Measurements from ENCODE around the gene EGFR. TPM values are rescaled to one million over a fixed set of nuclear protein-coding genes. Genes with fewer than 3 reads are reported as not detected.
A peak's percentile ranks its signal among the peaks of the same experiment; 100 is the strongest.

EGFR gene
- total RNA-seq, 2 donors from 2014 or later: 57.8 to 63.4 TPM

- TF ChIP-seq CTCF (IDR thresholded peaks at IDR 0.05): no peak
- Histone ChIP-seq H3K27me3 (no peaks in the 10 kb centered on the region), H3K9ac (ENCODE audit: low read depth in 2 of 2, low read length in 2 of 2) (peak overlapping the region in 1 of 2 donors; percentile 67), H3K4me3 (no peak overlapping the region), H3K9me3 (no peaks in the 10 kb centered on the region), H3K4me1 (peaks cover 13% of the 10 kb centered on the region), H3K36me3 (no peaks in the 10 kb centered on the region), H3K27ac (peak overlapping the region; percentile 77)
- intact Hi-C loops (cut with DNase I): loop anchor here (10.0 kb wide), 1 partner anchor 106 kb away; no protein-coding TSS in a partner anchor
- DNase-seq: no peak
Observed at GRCh38 chr7:55130395-55131141, 111.8 kb downstream of the EGFR start.

DNA sequence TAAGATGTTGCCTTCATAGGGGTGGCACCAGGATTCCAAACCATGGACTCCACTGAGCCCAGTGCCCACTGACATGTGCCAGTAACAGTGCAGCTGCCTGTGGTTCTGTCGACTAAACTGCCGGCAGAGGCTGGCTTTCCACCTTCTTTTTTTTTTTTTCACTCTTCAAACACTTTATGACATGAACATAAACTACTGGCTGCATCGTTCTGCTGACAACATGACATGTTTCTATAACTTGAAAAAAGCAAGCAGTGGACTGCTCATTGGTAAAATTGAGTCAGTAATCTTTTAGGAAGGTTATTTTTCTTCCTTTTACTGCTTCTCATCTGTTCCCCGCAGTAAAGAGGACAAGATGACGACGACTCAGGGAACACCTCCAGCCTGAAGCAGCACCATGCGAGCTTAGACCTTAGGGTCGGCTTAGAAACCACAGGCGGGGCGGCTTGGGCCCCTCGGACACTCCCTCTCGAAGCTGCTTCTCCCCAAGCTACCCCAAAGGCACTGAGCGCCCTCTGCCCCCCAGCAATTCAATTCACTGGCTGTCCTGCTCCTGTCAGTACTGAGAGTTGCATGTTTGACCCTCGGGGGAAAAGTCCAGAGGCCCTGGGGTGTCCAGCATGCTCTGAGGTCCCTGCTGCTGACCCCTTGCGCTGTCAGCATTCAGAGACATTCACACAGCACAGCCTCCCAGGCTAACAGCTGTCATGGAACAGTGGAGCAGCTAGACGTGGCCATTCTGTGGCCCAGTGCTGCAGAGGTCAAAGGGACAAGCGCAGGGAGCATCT lies 112.5 kb downstream of the EGFR start:
- Histone ChIP-seq H3K36me3 (no peaks in the 10 kb centered on the region), H3K27me3 (no peaks in the 10 kb centered on the region), H3K9me3 (no peaks in the 10 kb centered on the region), H3K4me1 (peaks cover 13% of the 10 kb centered on the region), H3K9ac (ENCODE audit: low read depth in 2 of 2, low read length in 2 of 2) (peak overlapping the region in 1 of 2 donors; percentile 67), H3K4me3 (no peak overlapping the region), H3K27ac (peak overlapping the region; percentile 77)
- no peak for TF ChIP-seq CTCF (IDR thresholded peaks at IDR 0.05)
- DNase-seq: no peak
- intact Hi-C loops (cut with DNase I): loop anchor here (10.0 kb wide), 1 partner anchor 107 kb away; no protein-coding TSS in a partner anchor

DNA sequence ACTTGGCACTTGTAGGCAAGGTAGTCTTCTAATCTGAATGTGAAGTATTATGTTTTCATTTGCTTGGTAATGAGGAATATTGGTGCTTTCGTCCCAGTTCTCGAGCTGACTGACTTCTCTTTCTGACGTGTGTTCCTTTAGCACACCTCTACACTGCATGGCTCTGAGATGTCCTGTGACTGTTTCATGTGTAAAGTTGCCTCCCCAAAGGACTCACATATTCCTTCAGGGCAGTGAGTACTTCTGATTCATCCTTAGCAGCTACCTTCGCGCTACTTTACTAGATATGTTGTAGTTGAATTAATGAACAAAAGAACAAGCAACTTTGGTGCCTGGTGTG lies 113.7 kb downstream of the EGFR start:
- Histone ChIP-seq H3K27ac (peak overlapping the region; percentile 53), H3K36me3 (no peaks in the 10 kb centered on the region), H3K4me1 (peaks cover 13% of the 10 kb centered on the region), H3K9me3 (no peaks in the 10 kb centered on the region), H3K27me3 (no peaks in the 10 kb centered on the region), H3K9ac (ENCODE audit: low read depth in 2 of 2, low read length in 2 of 2) (no peak overlapping the region), H3K4me3 (no peak overlapping the region)
- TF ChIP-seq CTCF (IDR thresholded peaks at IDR 0.05): no peak
- intact Hi-C loops (cut with DNase I): loop anchor here (10.0 kb wide), 1 partner anchor 108 kb away; no protein-coding TSS in a partner anchor
- no peak for DNase-seq

- no peaks in the 10 kb centered on the region for H3K27me3 ChIP-seq
- TF ChIP-seq CTCF (IDR thresholded peaks at IDR 0.05): no peak
- H3K27ac ChIP-seq: peak overlapping the region; percentile 53
- peaks cover 13% of the 10 kb centered on the region for H3K4me1 ChIP-seq
- no peak for DNase-seq
- H3K36me3 ChIP-seq: no peaks in the 10 kb centered on the region
- no peaks in the 10 kb centered on the region for H3K9me3 ChIP-seq
- intact Hi-C loops (cut with DNase I): loop anchor here (10.0 kb wide), 1 partner anchor 108 kb away; no protein-coding TSS in a partner anchor
- no peak overlapping the region for H3K9ac ChIP-seq (ENCODE audit: low read depth in 2 of 2, low read length in 2 of 2)
- H3K4me3 ChIP-seq: no peak overlapping the region
Observed at GRCh38 chr7:55132890-55133551, 114.2 kb downstream of the EGFR start.

DNA sequence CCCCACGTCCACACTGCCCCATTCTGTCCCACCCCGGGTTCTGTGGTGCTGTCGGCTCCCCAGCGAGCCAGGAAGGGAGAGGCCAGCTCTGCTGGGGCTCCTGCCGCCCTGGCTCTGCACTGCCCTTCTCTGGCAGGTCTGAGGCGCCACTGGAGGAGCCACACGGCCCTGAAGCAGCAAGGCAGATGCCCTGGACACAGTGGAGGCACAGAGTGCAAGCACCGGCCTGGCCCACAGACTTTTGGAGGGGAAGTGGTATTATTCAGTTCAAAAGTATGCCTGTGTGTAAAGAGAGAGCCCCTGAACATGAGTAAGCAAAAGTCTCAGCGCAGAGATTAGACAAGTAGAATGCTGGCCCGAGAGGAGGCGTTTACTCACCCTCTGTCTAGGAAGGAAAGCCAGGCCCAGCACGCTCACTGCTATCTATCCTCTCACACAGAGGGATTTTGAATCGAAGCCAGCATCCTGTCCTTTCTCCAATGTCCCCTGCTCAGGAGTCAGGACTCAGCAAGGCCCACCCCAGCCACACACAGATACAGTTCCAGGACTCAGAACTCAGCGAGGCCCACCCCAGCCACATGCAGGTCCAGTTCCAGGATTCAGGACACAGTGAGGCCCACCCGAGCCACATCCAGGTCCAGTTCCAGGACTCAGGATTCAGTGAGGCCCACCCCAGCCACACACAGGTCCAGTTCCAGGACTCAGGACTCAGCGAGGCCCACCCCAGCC lies 115.0 kb downstream of the EGFR start:
- no peak for TF ChIP-seq CTCF (IDR thresholded peaks at IDR 0.05)
- peaks cover 11% of the 10 kb centered on the region for H3K4me1 ChIP-seq
- DNase-seq: no peak
- peak overlapping the region; percentile 53 for H3K27ac ChIP-seq
- no peak overlapping the region for H3K9ac ChIP-seq (ENCODE audit: low read depth in 2 of 2, low read length in 2 of 2)
- intact Hi-C loops (cut with DNase I): loop anchor here (10.0 kb wide), 1 partner anchor 109 kb away; no protein-coding TSS in a partner anchor
- no peaks in the 10 kb centered on the region for H3K36me3 ChIP-seq
- H3K27me3 ChIP-seq: no peaks in the 10 kb centered on the region
- no peaks in the 10 kb centered on the region for H3K9me3 ChIP-seq
- no peak overlapping the region for H3K4me3 ChIP-seq
